ENCODE results near the gene RAB31.

DNA sequence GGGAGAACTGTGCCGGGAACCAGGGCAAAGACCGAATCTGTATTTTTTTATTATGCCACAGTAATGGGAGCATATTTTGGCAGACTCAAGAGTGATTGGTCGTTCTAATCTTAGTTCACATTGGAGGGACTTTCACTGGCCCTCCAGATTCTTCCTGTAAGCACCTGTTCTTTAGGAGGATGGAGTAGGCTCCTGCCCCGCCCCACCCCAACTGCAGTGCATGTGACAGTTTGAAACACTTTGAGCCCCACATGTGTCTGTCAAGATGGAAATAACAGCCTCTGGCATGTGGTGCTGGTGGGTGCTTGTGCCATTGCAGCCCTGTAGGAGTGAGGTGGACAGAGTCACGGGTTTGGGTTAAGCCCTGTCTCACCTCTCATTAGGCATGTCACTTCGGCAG is 134.3 kb downstream of the RAB31 start:
- no peak for TF ChIP-seq KDM1A (IDR thresholded peaks at IDR 0.05; ENCODE audit: low read depth)
- no peak for TF ChIP-seq RFX5 (IDR thresholded peaks at IDR 0.05)
- TF ChIP-seq POLR2A (IDR thresholded peaks at IDR 0.05; ENCODE audit: low read length), result no peak
- TF ChIP-seq MAZ (IDR thresholded peaks at IDR 0.05; ENCODE audit: borderline replicate concordance, low read depth, low read length), result no peak
- TF ChIP-seq CTCF (IDR thresholded peaks at IDR 0.05), result no peak
- TF ChIP-seq RNF2 (IDR thresholded peaks at IDR 0.05; ENCODE audit: borderline replicate concordance, low read depth), result no peak
- TF ChIP-seq NFE2L2 (conservative IDR thresholded peaks at IDR 0.05; ENCODE audit: low read length), result no peak
- TF ChIP-seq RCOR1 (IDR thresholded peaks at IDR 0.05; ENCODE audit: low read depth, low read length), result no peak
- no peak for TF ChIP-seq PHF8 (IDR thresholded peaks at IDR 0.05; ENCODE audit: borderline replicate concordance, low read depth)

All from A549 (cell line).